HEK293 (cell line): ENCODE results near the gene CD93.

Source experiments
- CTCF ChIA-PET: fragments of 350-600 bp; formaldehyde crosslinking; extraction: SDS; loops from one replicate; lab custom pipeline; 2021; ENCODE audit warnings: antibody characterized with exemption; lab: Yijun Ruan, JAX
- POLR2A ChIA-PET: fragments of 300-600 bp; formaldehyde crosslinking; extraction: SDS; loops from one replicate; lab custom pipeline; 2020; ENCODE audit warnings: antibody characterized with exemption, inconsistent platforms; lab: Yijun Ruan, JAX
- H3K27ac ChIP-seq: fragments of 200-500 bp; sonication (Bioruptor generic); 2 replicates; pipeline ENCODE4 v1.5.1; 2014; ENCODE audit warnings: low read depth, low read length, control low read depth, inconsistent platforms; ENCODE audit errors: extremely low read depth
- H3K36me3 ChIP-seq, 2 experiments: fragments of 200-500 bp in 1 of 2; sonication (Bioruptor generic) in 1 of 2; 1 replicate in 1 of 2; 2 replicates in 1 of 2; pipeline ENCODE4 v1.5.1; 2014 to 2017; ENCODE audit warnings: inconsistent platforms in 2 of 2, low read length in 2 of 2; ENCODE audit not compliant: control insufficient read depth in 2 of 2, insufficient read depth in 1 of 2
- H3K4me1 ChIP-seq: fragments of 200-500 bp; sonication (Bioruptor generic); 2 replicates; pipeline ENCODE4 v1.5.1; 2014; ENCODE audit warnings: mild to moderate bottlenecking, low read length, inconsistent platforms; ENCODE audit not compliant: control insufficient read depth, insufficient read depth
- H3K4me3 ChIP-seq: 2 replicates; pipeline ENCODE4 v1.5.1; 2011; ENCODE audit warnings: low read depth, mild to moderate bottlenecking, control low read depth, low read length, moderate library complexity
- H3K9me3 ChIP-seq: fragments of 200-500 bp; sonication (Bioruptor generic); 2 replicates; pipeline ENCODE4 v1.5.1; 2014; ENCODE audit warnings: low read depth, low read length, inconsistent platforms; ENCODE audit not compliant: control insufficient read depth, insufficient read depth
- GLI4 ChIP-seq: fragments of 450-650 bp; formaldehyde crosslinking; IDR thresholded peaks from 2 replicates; pipeline ENCODE4 v1.5.1; 2016; ENCODE audit warnings: missing biosample characterization, missing genetic modification characterization
- HOXC10 ChIP-seq: sonication (generic); formaldehyde crosslinking; IDR thresholded peaks from 2 replicates; pipeline ENCODE4 v1.8.1; 2023; ENCODE audit warnings: mild to moderate bottlenecking, missing genetic modification reagents
- OVOL3 ChIP-seq: fragments of 450-650 bp; formaldehyde crosslinking; IDR thresholded peaks from 2 replicates; pipeline ENCODE4 v1.5.1; 2016; ENCODE audit warnings: missing biosample characterization, missing genetic modification characterization
- PBX3 ChIP-seq: sonication (generic); formaldehyde crosslinking; IDR thresholded peaks from 2 replicates; pipeline ENCODE4 v1.8.1; 2022; ENCODE audit warnings: mild to moderate bottlenecking, moderate library complexity, missing genetic modification reagents
- PRDM4 ChIP-seq: fragments of 450-650 bp; formaldehyde crosslinking; IDR thresholded peaks from 2 replicates; pipeline ENCODE4 v1.5.1; 2017; ENCODE audit warnings: missing biosample characterization, missing genetic modification characterization
- SP7 ChIP-seq: fragments of 450-650 bp; formaldehyde crosslinking; IDR thresholded peaks from 2 replicates; pipeline ENCODE4 v1.5.1; 2016; ENCODE audit warnings: missing biosample characterization, missing genetic modification characterization
- ZBTB17 ChIP-seq: fragments of 450-650 bp; formaldehyde crosslinking; IDR thresholded peaks from 2 replicates; pipeline ENCODE4 v1.5.1; 2016; ENCODE audit warnings: missing biosample characterization, missing genetic modification characterization
- ZBTB7A ChIP-seq: fragments of 450-650 bp; formaldehyde crosslinking; IDR thresholded peaks from 2 replicates; pipeline ENCODE4 v1.5.1; 2016; ENCODE audit warnings: low read depth, missing biosample characterization, missing genetic modification characterization
- ZBTB8A ChIP-seq: fragments of 450-650 bp; formaldehyde crosslinking; IDR thresholded peaks from 2 replicates; pipeline ENCODE4 v1.5.1; 2016; ENCODE audit warnings: missing biosample characterization, missing genetic modification characterization
- ZEB2 ChIP-seq: fragments of 450-650 bp; formaldehyde crosslinking; IDR thresholded peaks from 2 replicates; pipeline ENCODE4 v1.5.1; 2016; ENCODE audit warnings: missing biosample characterization, missing genetic modification characterization
- ZNF19 ChIP-seq: fragments of 450-650 bp; formaldehyde crosslinking; IDR thresholded peaks from 2 replicates; pipeline ENCODE4; 2016; ENCODE audit warnings: missing biosample characterization, missing genetic modification characterization, low read depth
- ZNF221 ChIP-seq: fragments of 450-650 bp; formaldehyde crosslinking; IDR thresholded peaks from 2 replicates; pipeline ENCODE4 v1.5.1; 2017; ENCODE audit warnings: missing biosample characterization, missing genetic modification characterization, borderline replicate concordance
- ZNF341 ChIP-seq: fragments of 450-650 bp; formaldehyde crosslinking; IDR thresholded peaks from 2 replicates; pipeline ENCODE4; 2016; ENCODE audit warnings: low read depth, missing biosample characterization, missing genetic modification characterization
- ZNF426 ChIP-seq: fragments of 450-650 bp; formaldehyde crosslinking; IDR thresholded peaks from 2 replicates; pipeline ENCODE4 v1.5.1; 2017; ENCODE audit warnings: missing biosample characterization, missing genetic modification characterization, mild to moderate bottlenecking, inconsistent platforms, moderate library complexity
- ZNF433 ChIP-seq: fragments of 450-650 bp; formaldehyde crosslinking; IDR thresholded peaks from 2 replicates; pipeline ENCODE4 v1.5.1; 2016; ENCODE audit warnings: missing biosample characterization, missing genetic modification characterization, low read depth
- ZNF529 ChIP-seq: fragments of 450-650 bp; formaldehyde crosslinking; IDR thresholded peaks from 2 replicates; pipeline ENCODE4 v1.5.1; 2017; ENCODE audit warnings: missing genetic modification characterization, missing biosample characterization; ENCODE audit not compliant: insufficient replicate concordance
- ZNF670 ChIP-seq: fragments of 450-650 bp; formaldehyde crosslinking; IDR thresholded peaks from 2 replicates; pipeline ENCODE4 v1.5.1; 2016; ENCODE audit warnings: missing biosample characterization, missing genetic modification characterization, low read depth
- ZNF747 ChIP-seq: fragments of 450-650 bp; formaldehyde crosslinking; IDR thresholded peaks from 2 replicates; pipeline ENCODE4 v1.5.1; 2016; ENCODE audit warnings: missing biosample characterization, missing genetic modification characterization
- ZNF768 ChIP-seq: fragments of 450-650 bp; formaldehyde crosslinking; IDR thresholded peaks from 2 replicates; pipeline ENCODE4 v1.5.1; 2018; ENCODE audit warnings: missing biosample characterization, mild to moderate bottlenecking, missing genetic modification characterization
- TF ChIP-seq, protein P1 (sequence below): fragments of 450-650 bp; formaldehyde crosslinking; IDR thresholded peaks from 2 replicates; pipeline ENCODE4 v1.5.1; 2017; ENCODE audit warnings: missing biosample characterization, missing genetic modification characterization
- TF ChIP-seq, protein P2 (sequence below): IDR thresholded peaks from 2 replicates; pipeline ENCODE4 v1.6.1; 2011; ENCODE audit warnings: mild to moderate bottlenecking, low read depth, low read length, borderline replicate concordance

Gene CD93

GRCh38 chr20:23039885-23040508 lies 46.1 kb downstream of the CD93 start:
- ChIA-PET POLR2A (no interaction called here), CTCF (interaction anchor here (0.9 to 2.7 kb wide), 2 partner anchors 11 to 702 kb away, joined by 6 to 12 read pairs; no protein-coding TSS in a partner anchor)
- TF ChIP-seq ZBTB7A (tag by site-specific recombination) (no peak), ZNF19 (tag by site-specific recombination) (no peak)
- Histone ChIP-seq H3K27ac (no peak overlapping the region), H3K36me3 (no peaks in the 10 kb centered on the region), H3K9me3 (no peaks in the 10 kb centered on the region), H3K4me3 (no peak overlapping the region), H3K4me1 (no peaks in the 10 kb centered on the region; the same call in 1 of the 2 replicates)

GRCh38 chr20:23039136-23039875 lies 46.8 kb downstream of the CD93 start:
- H3K9me3 ChIP-seq = no peaks in the 10 kb centered on the region
- H3K4me3 ChIP-seq = no peak overlapping the region
- H3K36me3 ChIP-seq = no peaks in the 10 kb centered on the region
- TF ChIP-seq PBX3 (CRISPR knock-in tag) (no peak), OVOL3 (tag by site-specific recombination) (no peak), ZEB2 (tag by site-specific recombination) (no peak), ZBTB8A (no peak), ZNF433 (no peak), PRDM4 (tag by site-specific recombination) (no peak), ZNF341 (no peak), SP7 (tag by site-specific recombination) (no peak), ZNF426 (tag by site-specific recombination) (no peak), HOXC10 (no peak), ZNF529 (tag by site-specific recombination) (no peak), GLI4 (tag by site-specific recombination) (no peak)
- TF ChIP-seq, protein P1, sequence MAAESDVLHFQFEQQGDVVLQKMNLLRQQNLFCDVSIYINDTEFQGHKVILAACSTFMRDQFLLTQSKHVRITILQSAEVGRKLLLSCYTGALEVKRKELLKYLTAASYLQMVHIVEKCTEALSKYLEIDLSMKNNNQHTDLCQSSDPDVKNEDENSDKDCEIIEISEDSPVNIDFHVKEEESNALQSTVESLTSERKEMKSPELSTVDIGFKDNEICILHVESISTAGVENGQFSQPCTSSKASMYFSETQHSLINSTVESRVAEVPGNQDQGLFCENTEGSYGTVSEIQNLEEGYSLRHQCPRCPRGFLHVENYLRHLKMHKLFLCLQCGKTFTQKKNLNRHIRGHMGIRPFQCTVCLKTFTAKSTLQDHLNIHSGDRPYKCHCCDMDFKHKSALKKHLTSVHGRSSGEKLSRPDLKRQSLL (tag by site-specific recombination) = no peak
- H3K4me1 ChIP-seq = no peaks in the 10 kb centered on the region; the same call in 1 of the 2 replicates
- ChIA-PET CTCF (interaction anchor here (0.9 to 2.7 kb wide), 2 partner anchors 11 to 701 kb away, joined by 6 to 12 read pairs; no protein-coding TSS in a partner anchor), POLR2A (no interaction called here)
- H3K27ac ChIP-seq = no peak overlapping the region

DNA sequence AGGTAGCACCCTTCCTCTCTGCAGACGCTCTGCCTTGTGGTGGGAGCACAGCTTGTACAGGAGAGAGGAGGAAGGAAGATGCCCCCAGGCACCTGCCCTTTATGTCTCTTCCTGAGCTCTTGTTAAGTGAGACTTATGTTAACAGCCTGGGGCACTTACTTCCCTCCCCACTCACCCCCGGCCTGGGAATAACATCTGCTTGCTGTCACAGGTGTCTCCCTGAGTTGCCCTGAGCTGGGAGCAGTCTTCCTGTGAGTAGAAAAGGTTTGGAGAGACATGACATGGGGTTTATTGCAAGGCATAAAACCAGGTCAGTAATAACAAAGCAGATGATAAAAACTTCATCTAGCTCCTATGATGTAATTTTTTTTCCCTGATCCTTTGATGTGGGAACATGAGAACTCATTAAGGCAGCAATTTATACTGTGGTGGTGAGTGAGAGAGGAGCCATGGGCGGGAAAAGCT lies 49.1 kb downstream of the CD93 start:
- POLR2A ChIA-PET = interaction anchor here (1.0 kb wide), 1 partner anchor 313 kb away, joined by 4 read pairs; the partner anchor contains the start of gene NXT1
- no peak for TF ChIP-seq ZNF768
- TF ChIP-seq, protein P2, sequence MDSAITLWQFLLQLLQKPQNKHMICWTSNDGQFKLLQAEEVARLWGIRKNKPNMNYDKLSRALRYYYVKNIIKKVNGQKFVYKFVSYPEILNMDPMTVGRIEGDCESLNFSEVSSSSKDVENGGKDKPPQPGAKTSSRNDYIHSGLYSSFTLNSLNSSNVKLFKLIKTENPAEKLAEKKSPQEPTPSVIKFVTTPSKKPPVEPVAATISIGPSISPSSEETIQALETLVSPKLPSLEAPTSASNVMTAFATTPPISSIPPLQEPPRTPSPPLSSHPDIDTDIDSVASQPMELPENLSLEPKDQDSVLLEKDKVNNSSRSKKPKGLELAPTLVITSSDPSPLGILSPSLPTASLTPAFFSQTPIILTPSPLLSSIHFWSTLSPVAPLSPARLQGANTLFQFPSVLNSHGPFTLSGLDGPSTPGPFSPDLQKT = no peak
- TF ChIP-seq, protein P1 (tag by site-specific recombination) = no peak
- no peak for TF ChIP-seq ZBTB17 (tag by site-specific recombination)
- no peak for TF ChIP-seq ZNF670
- no peak for TF ChIP-seq ZNF747
- no peak for TF ChIP-seq ZNF221 (tag by site-specific recombination)

More for the DNA sequence above, 49.1 kb downstream of the CD93 start:
- CTCF ChIA-PET = interaction anchor here (1.6 to 2.7 kb wide), 2 partner anchors 14 to 198 kb away, joined by 4 to 12 read pairs; no protein-coding TSS in a partner anchor
- H3K4me1 ChIP-seq = no peaks in the 10 kb centered on the region; the same call in 1 of the 2 replicates
- no peak overlapping the region for H3K27ac ChIP-seq
- H3K4me3 ChIP-seq = no peak overlapping the region
- H3K9me3 ChIP-seq = no peaks in the 10 kb centered on the region
- no peaks in the 10 kb centered on the region for H3K36me3 ChIP-seq
